ENCODE results near the gene USP4.

USP4 gene

DNA sequence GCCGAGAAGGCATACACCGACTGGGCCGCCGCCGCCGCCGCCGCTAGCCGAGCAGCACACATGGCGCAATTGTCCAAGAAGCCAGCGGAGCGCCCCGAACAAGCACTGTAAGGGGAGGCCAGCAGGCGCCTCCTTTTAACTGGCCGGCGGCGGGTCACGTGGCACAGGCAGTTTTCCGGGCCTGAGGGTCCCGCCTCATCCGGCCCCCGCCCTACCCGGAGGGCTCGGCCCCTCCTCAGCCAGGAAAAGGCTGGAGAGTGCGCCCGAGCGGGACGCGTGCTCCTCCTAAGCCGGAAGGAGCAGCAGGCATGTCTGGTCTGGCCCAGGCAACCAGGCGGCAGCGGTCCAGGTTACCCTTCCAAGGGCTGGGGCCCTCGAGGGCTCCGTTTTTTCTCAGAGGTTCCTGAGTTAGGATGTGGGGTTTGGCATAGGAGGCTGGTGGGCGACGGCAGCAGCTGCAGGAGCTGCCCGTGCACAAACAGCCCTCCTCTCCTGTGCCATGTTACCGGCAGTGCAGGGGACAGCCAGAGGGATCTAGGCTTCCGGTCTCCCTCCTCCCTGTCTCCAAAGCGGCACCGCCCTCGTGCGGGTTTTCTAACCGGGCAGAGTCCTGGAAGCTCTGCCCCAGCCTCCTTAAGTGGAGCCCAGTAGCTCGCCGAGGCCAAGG, 18.5 kb upstream of the USP4 start, which contains the start of gene GPX1 (continued):
- TF ChIP-seq ZNF629 (tag by site-specific recombination; IDR thresholded peaks at IDR 0.05) (peak; percentile 75), ZNF239 (tag by site-specific recombination; IDR thresholded peaks at IDR 0.05) (no peak), ZNF155 (tag by site-specific recombination; IDR thresholded peaks at IDR 0.05) (no peak), ZNF37A (tag by site-specific recombination; IDR thresholded peaks at IDR 0.05) (no peak), ZNF501 (tag by site-specific recombination; IDR thresholded peaks at IDR 0.05) (0 out of 2 replicates have a peak, but pooled peaks have one; percentile 65), ZNF366 (tag by site-specific recombination; conservative IDR thresholded peaks at IDR 0.05) (peak; percentile 46; the same call in 1 of the 2 replicates), ZNF785 (tag by site-specific recombination; IDR thresholded peaks at IDR 0.05) (no peak), ZNF202 (tag by site-specific recombination; IDR thresholded peaks at IDR 0.05; ENCODE audit: borderline replicate concordance) (no peak), ZFP69B (tag by site-specific recombination; IDR thresholded peaks at IDR 0.05) (peak; percentile 94), ZNF223 (tag by site-specific recombination; IDR thresholded peaks at IDR 0.05) (0 out of 2 replicates have a peak, but pooled peaks have one; percentile 55), ZNF473 (tag by site-specific recombination; IDR thresholded peaks at IDR 0.05) (no peak), ZNF843 (tag by site-specific recombination; IDR thresholded peaks at IDR 0.05) (peak; percentile 47; the same call in 1 of the 2 replicates), ZNF2 (tag by site-specific recombination; IDR thresholded peaks at IDR 0.05) (peak; percentile 68), ZNF747 (tag by site-specific recombination; IDR thresholded peaks at IDR 0.05) (no peak), GLI4 (tag by site-specific recombination; IDR thresholded peaks at IDR 0.05) (no peak), SP2 (tag by site-specific recombination; IDR thresholded peaks at IDR 0.05) (peak; percentile 81), ZNF600 (tag by site-specific recombination; IDR thresholded peaks at IDR 0.05) (peak; percentile 94), ZNF302 (tag by site-specific recombination; IDR thresholded peaks at IDR 0.05; ENCODE audit: low read depth) (no peak), ZFP3 (tag by site-specific recombination; IDR thresholded peaks at IDR 0.05; ENCODE audit: low read depth) (no peak)
- TF ChIP-seq, protein P1, sequence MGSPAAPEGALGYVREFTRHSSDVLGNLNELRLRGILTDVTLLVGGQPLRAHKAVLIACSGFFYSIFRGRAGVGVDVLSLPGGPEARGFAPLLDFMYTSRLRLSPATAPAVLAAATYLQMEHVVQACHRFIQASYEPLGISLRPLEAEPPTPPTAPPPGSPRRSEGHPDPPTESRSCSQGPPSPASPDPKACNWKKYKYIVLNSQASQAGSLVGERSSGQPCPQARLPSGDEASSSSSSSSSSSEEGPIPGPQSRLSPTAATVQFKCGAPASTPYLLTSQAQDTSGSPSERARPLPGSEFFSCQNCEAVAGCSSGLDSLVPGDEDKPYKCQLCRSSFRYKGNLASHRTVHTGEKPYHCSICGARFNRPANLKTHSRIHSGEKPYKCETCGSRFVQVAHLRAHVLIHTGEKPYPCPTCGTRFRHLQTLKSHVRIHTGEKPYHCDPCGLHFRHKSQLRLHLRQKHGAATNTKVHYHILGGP (tag by site-specific recombination; IDR thresholded peaks at IDR 0.05): no peak
- TF ChIP-seq, protein P2, sequence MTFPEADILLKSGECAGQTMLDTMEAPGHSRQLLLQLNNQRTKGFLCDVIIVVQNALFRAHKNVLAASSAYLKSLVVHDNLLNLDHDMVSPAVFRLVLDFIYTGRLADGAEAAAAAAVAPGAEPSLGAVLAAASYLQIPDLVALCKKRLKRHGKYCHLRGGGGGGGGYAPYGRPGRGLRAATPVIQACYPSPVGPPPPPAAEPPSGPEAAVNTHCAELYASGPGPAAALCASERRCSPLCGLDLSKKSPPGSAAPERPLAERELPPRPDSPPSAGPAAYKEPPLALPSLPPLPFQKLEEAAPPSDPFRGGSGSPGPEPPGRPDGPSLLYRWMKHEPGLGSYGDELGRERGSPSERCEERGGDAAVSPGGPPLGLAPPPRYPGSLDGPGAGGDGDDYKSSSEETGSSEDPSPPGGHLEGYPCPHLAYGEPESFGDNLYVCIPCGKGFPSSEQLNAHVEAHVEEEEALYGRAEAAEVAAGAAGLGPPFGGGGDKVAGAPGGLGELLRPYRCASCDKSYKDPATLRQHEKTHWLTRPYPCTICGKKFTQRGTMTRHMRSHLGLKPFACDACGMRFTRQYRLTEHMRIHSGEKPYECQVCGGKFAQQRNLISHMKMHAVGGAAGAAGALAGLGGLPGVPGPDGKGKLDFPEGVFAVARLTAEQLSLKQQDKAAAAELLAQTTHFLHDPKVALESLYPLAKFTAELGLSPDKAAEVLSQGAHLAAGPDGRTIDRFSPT (tag by site-specific recombination; IDR thresholded peaks at IDR 0.05): peak; percentile 67
- TF ChIP-seq, protein P3, sequence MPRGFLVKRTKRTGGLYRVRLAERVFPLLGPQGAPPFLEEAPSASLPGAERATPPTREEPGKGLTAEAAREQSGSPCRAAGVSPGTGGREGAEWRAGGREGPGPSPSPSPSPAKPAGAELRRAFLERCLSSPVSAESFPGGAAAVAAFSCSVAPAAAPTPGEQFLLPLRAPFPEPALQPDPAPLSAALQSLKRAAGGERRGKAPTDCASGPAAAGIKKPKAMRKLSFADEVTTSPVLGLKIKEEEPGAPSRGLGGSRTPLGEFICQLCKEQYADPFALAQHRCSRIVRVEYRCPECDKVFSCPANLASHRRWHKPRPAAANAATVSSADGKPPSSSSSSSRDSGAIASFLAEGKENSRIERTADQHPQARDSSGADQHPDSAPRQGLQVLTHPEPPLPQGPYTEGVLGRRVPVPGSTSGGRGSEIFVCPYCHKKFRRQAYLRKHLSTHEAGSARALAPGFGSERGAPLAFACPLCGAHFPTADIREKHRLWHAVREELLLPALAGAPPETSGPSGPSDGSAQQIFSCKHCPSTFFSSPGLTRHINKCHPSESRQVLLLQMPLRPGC (tag by site-specific recombination; IDR thresholded peaks at IDR 0.05): no peak
- TF ChIP-seq, protein P4, sequence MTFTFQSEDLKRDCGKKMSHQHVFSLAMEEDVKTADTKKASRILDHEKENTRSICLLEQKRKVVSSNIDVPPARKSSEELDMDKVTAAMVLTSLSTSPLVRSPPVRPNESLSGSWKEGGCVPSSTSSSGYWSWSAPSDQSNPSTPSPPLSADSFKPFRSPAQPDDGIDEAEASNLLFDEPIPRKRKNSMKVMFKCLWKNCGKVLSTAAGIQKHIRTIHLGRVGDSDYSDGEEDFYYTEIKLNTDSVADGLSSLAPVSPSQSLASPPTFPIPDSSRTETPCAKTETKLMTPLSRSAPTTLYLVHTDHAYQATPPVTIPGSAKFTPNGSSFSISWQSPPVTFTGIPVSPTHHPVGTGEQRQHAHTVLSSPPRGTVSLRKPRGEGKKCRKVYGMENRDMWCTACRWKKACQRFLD (tag by site-specific recombination; IDR thresholded peaks at IDR 0.05): no peak
- TF ChIP-seq, protein P5, sequence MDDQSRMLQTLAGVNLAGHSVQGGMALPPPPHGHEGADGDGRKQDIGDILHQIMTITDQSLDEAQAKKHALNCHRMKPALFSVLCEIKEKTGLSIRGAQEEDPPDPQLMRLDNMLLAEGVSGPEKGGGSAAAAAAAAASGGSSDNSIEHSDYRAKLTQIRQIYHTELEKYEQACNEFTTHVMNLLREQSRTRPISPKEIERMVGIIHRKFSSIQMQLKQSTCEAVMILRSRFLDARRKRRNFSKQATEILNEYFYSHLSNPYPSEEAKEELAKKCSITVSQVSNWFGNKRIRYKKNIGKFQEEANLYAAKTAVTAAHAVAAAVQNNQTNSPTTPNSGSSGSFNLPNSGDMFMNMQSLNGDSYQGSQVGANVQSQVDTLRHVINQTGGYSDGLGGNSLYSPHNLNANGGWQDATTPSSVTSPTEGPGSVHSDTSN (CRISPR knock-in tag; IDR thresholded peaks at IDR 0.05): 0 out of 2 replicates have a peak, but pooled peaks have one; percentile 12
- TF ChIP-seq, protein P6, sequence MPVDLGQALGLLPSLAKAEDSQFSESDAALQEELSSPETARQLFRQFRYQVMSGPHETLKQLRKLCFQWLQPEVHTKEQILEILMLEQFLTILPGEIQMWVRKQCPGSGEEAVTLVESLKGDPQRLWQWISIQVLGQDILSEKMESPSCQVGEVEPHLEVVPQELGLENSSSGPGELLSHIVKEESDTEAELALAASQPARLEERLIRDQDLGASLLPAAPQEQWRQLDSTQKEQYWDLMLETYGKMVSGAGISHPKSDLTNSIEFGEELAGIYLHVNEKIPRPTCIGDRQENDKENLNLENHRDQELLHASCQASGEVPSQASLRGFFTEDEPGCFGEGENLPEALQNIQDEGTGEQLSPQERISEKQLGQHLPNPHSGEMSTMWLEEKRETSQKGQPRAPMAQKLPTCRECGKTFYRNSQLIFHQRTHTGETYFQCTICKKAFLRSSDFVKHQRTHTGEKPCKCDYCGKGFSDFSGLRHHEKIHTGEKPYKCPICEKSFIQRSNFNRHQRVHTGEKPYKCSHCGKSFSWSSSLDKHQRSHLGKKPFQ (tag by site-specific recombination; IDR thresholded peaks at IDR 0.05): no peak
- TF ChIP-seq, protein P7, sequence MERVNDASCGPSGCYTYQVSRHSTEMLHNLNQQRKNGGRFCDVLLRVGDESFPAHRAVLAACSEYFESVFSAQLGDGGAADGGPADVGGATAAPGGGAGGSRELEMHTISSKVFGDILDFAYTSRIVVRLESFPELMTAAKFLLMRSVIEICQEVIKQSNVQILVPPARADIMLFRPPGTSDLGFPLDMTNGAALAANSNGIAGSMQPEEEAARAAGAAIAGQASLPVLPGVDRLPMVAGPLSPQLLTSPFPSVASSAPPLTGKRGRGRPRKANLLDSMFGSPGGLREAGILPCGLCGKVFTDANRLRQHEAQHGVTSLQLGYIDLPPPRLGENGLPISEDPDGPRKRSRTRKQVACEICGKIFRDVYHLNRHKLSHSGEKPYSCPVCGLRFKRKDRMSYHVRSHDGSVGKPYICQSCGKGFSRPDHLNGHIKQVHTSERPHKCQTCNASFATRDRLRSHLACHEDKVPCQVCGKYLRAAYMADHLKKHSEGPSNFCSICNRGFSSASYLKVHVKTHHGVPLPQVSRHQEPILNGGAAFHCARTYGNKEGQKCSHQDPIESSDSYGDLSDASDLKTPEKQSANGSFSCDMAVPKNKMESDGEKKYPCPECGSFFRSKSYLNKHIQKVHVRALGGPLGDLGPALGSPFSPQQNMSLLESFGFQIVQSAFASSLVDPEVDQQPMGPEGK (tag by site-specific recombination; IDR thresholded peaks at IDR 0.05): peak; percentile 93
